ENCODE measurements around the gene OPHN1.

The OPHN1 gene

GRCh38 chrX:68440442-68440841 is 7.1 kb upstream of the OPHN1 start:
- Histone ChIP-seq H3K27me3 (ENCODE audit: insufficient read depth, low read length) (peaks cover 3% of the 10 kb centered on the region), H2AFZ (ENCODE audit: low read depth, low read length) (no peak overlapping the region), H3K9me3 (ENCODE audit: low read length) (no peaks in the 10 kb centered on the region), H3K36me3 (ENCODE audit: insufficient read depth, low read length) (no peaks in the 10 kb centered on the region), H3K4me3 (ENCODE audit: low read length) (no peak overlapping the region), H3K4me1 (ENCODE audit: insufficient read depth, low read length) (no peaks in the 10 kb centered on the region)

GRCh38 chrX:68439341-68439740 is 6.0 kb upstream of the OPHN1 start:
- no peaks in the 10 kb centered on the region for H3K9me3 ChIP-seq (ENCODE audit: low read length)
- H3K27me3 ChIP-seq (ENCODE audit: insufficient read depth, low read length) = peaks cover 3% of the 10 kb centered on the region
- no peak overlapping the region for H3K4me3 ChIP-seq (ENCODE audit: low read length)
- no peaks in the 10 kb centered on the region for H3K4me1 ChIP-seq (ENCODE audit: insufficient read depth, low read length)
- no peaks in the 10 kb centered on the region for H3K36me3 ChIP-seq (ENCODE audit: insufficient read depth, low read length)
- no peak overlapping the region for H2AFZ ChIP-seq (ENCODE audit: low read depth, low read length)

DNA sequence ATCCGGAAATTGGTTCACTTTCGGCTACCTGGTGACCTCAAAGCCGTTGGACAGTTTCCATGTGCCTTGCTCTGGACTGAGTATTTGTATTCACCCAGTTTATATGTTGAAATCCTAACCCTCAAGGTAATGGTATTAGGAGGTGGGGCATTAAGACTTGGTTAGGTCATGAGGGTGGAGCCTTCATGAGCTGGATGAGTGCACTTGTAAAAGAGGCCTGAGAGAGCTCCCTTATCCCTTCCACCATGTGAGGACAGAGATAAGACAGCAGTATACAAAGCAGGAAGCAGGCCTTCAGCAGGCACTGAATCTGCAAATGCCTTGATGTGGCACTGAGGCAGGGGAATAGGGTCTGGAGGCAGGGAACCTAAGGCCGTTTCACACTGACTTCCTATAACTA is 5.3 kb upstream of the OPHN1 start:
- Histone ChIP-seq H3K36me3 (ENCODE audit: insufficient read depth, low read length) (no peaks in the 10 kb centered on the region), H3K4me3 (ENCODE audit: low read length) (no peak overlapping the region), H3K27me3 (ENCODE audit: insufficient read depth, low read length) (peaks cover 3% of the 10 kb centered on the region), H2AFZ (ENCODE audit: low read depth, low read length) (no peak overlapping the region), H3K4me1 (ENCODE audit: insufficient read depth, low read length) (no peaks in the 10 kb centered on the region), H3K9me3 (ENCODE audit: low read length) (no peaks in the 10 kb centered on the region)

DNA sequence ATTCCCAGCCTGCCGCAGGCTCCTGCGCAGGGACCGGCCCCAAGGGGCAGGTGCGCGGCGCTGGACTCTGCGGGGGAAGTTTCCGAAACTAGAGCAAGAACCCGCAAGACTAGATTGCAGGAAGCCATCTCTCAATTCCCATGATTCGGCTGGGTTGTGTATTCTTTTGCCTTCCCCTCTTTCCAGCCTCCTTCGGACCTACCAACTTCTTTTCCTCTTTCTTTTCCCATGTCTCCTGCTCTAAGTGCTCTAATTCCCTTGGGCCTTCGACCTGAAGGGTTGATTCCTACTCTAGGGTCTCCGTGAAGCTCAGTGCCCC is 645 bp upstream of the OPHN1 start:
- peaks cover 6% of the 10 kb centered on the region for H3K4me1 ChIP-seq (ENCODE audit: insufficient read depth, low read length)
- H3K4me3 ChIP-seq (ENCODE audit: low read length) = peak overlapping the region; percentile 74
- no peaks in the 10 kb centered on the region for H3K27me3 ChIP-seq (ENCODE audit: insufficient read depth, low read length)
- H2AFZ ChIP-seq (ENCODE audit: low read depth, low read length) = peak overlapping the region; percentile 54
- no peaks in the 10 kb centered on the region for H3K9me3 ChIP-seq (ENCODE audit: low read length)
- no peaks in the 10 kb centered on the region for H3K36me3 ChIP-seq (ENCODE audit: insufficient read depth, low read length)

DNA sequence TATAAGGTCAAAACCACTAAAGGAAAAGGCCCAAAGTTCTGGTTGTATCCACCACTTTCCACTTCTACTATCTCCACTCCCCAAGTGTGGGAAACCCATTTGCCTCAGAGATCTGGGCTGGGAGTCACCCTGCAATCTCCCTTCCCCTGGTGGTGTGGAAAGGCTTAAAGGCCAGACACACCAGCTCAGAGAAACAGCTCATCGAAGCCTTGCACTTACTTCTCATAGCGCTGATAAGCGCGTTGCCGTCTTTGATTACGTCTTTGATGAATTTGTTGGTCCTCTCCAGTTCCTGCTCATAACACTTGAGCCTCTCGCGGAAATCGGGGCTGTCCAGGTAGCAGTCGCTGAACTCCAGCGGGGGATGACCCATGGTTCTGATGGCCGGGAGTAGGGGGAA is 647 bp downstream of the OPHN1 start:
- no peaks in the 10 kb centered on the region for H3K36me3 ChIP-seq (ENCODE audit: insufficient read depth, low read length)
- H3K9me3 ChIP-seq (ENCODE audit: low read length) = no peaks in the 10 kb centered on the region
- H2AFZ ChIP-seq (ENCODE audit: low read depth, low read length) = peak overlapping the region; percentile 54

DNA sequence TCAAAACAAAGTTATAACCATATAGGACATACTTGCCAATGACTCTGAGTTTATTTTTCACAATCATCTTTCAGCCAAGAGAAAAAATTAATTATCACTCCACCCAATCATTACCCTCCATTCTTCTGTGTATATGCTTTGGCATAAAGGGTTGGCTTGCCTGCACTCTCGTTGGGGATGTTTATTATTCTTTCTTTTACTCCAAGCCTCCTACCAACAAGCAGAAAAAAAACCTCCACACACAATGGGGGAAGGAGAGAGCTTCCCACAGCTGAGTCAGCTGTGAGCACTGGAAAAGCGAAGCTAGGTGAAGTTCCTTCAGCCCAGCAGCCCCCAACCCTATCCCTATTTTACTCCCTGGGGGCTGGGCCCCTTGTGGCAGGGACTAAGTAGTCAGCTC is 1.5 kb downstream of the OPHN1 start:
- no peak overlapping the region for H3K4me3 ChIP-seq (ENCODE audit: low read length)
- no peaks in the 10 kb centered on the region for H3K36me3 ChIP-seq (ENCODE audit: insufficient read depth, low read length)
- no peaks in the 10 kb centered on the region for H3K27me3 ChIP-seq (ENCODE audit: insufficient read depth, low read length)
- no peaks in the 10 kb centered on the region for H3K9me3 ChIP-seq (ENCODE audit: low read length)
- H2AFZ ChIP-seq (ENCODE audit: low read depth, low read length) = no peak overlapping the region
- H3K4me1 ChIP-seq (ENCODE audit: insufficient read depth, low read length) = peaks cover 6% of the 10 kb centered on the region

More for the DNA sequence above, 647 bp downstream of the OPHN1 start:
- Histone ChIP-seq H3K4me1 (ENCODE audit: insufficient read depth, low read length) (peaks cover 6% of the 10 kb centered on the region), H3K4me3 (ENCODE audit: low read length) (peak overlapping the region; percentile 74), H3K27me3 (ENCODE audit: insufficient read depth, low read length) (no peaks in the 10 kb centered on the region)

DNA sequence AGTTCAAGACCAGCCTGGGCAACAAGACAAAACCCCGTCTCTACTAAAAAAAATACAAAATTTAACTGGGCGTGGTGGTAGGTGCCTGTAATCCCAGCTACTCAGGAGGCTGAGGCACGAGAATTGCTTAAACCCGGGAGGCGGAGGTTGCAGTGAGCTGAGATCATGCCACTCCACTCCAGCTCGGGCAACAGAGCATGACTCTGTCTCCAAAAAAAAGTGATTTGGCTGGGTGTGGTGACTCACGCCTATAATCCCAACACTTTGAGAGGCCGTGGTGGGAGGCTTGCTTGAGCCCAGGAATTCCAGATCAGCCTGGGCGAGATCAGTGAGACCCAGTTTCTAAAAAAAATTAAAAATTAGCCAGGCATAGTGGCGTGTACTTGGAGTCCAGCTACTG is 4.1 kb downstream of the OPHN1 start:
- Histone ChIP-seq H3K4me3 (ENCODE audit: low read length) (no peak overlapping the region), H2AFZ (ENCODE audit: low read depth, low read length) (no peak overlapping the region), H3K4me1 (ENCODE audit: insufficient read depth, low read length) (peaks cover 6% of the 10 kb centered on the region)

GRCh38 chrX:68428431-68428830 is 4.9 kb downstream of the OPHN1 start:
- H3K27me3 ChIP-seq (ENCODE audit: insufficient read depth, low read length) = no peaks in the 10 kb centered on the region
- H3K4me1 ChIP-seq (ENCODE audit: insufficient read depth, low read length) = peaks cover 6% of the 10 kb centered on the region
- no peaks in the 10 kb centered on the region for H3K36me3 ChIP-seq (ENCODE audit: insufficient read depth, low read length)
- H2AFZ ChIP-seq (ENCODE audit: low read depth, low read length) = no peak overlapping the region
- no peak overlapping the region for H3K4me3 ChIP-seq (ENCODE audit: low read length)
- H3K9me3 ChIP-seq (ENCODE audit: low read length) = no peaks in the 10 kb centered on the region

More for the DNA sequence above, 4.1 kb downstream of the OPHN1 start:
- Histone ChIP-seq H3K36me3 (ENCODE audit: insufficient read depth, low read length) (no peaks in the 10 kb centered on the region), H3K27me3 (ENCODE audit: insufficient read depth, low read length) (no peaks in the 10 kb centered on the region), H3K9me3 (ENCODE audit: low read length) (no peaks in the 10 kb centered on the region)

DNA sequence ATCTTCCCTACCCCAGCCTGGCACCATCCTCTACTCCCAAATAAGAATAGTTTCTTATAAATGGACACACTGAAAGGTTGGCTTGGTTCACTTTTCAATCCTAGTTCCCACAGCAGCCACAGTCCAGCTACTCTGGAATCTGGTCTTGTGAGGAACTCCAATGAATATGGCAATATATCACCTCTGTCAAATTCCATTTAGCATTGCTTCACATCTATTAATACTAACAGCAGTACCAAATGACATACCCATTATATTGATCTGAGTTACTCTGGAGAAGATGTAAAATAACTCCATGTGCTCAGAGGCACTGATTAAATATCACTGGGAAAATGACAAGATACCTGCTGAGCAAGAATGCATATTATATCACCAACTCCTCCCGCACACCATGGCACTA is 8.6 kb downstream of the OPHN1 start:
- Histone ChIP-seq H3K9me3 (ENCODE audit: low read length) (no peaks in the 10 kb centered on the region), H3K4me3 (ENCODE audit: low read length) (no peak overlapping the region), H3K27me3 (ENCODE audit: insufficient read depth, low read length) (no peaks in the 10 kb centered on the region), H2AFZ (ENCODE audit: low read depth, low read length) (no peak overlapping the region), H3K36me3 (ENCODE audit: insufficient read depth, low read length) (no peaks in the 10 kb centered on the region), H3K4me1 (ENCODE audit: insufficient read depth, low read length) (no peaks in the 10 kb centered on the region)

DNA sequence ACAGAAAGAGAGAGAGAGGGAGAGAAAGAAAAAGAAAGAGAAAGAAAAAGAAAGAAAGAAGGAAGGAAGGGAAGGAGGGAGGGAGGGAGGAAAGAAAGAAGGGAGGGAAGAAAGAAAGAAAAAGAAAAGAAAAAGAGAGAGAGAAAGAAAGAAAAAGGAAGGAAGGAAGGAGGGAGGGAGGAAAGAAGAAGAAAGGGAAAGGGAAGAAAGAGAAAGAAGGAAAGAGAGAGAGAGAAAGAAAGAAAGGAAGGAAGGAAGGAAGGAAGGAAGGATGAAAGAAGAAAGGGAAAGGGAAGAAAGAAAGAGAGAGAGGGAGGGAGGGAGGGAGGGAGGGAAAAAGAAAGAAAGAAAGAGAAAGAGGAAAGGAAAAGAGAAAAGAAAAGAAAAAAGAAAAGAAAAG is 10.8 kb downstream of the OPHN1 start:
- no peak overlapping the region for H2AFZ ChIP-seq (ENCODE audit: low read depth, low read length)
- no peaks in the 10 kb centered on the region for H3K9me3 ChIP-seq (ENCODE audit: low read length)
- H3K36me3 ChIP-seq (ENCODE audit: insufficient read depth, low read length) = no peaks in the 10 kb centered on the region
- no peaks in the 10 kb centered on the region for H3K4me1 ChIP-seq (ENCODE audit: insufficient read depth, low read length)
- H3K4me3 ChIP-seq (ENCODE audit: low read length) = no peak overlapping the region
- no peaks in the 10 kb centered on the region for H3K27me3 ChIP-seq (ENCODE audit: insufficient read depth, low read length)

- Histone ChIP-seq H3K36me3 (ENCODE audit: insufficient read depth, low read length) (no peaks in the 10 kb centered on the region), H3K4me3 (ENCODE audit: low read length) (no peak overlapping the region), H3K27me3 (ENCODE audit: insufficient read depth, low read length) (no peaks in the 10 kb centered on the region), H3K9me3 (ENCODE audit: low read length) (no peaks in the 10 kb centered on the region), H3K4me1 (ENCODE audit: insufficient read depth, low read length) (no peaks in the 10 kb centered on the region), H2AFZ (ENCODE audit: low read depth, low read length) (no peak overlapping the region)
Measured at GRCh38 chrX:68421636-68422035, 11.7 kb downstream of the OPHN1 start.

- Histone ChIP-seq H3K27me3 (ENCODE audit: insufficient read depth, low read length) (no peaks in the 10 kb centered on the region), H3K4me1 (ENCODE audit: insufficient read depth, low read length) (no peaks in the 10 kb centered on the region), H3K4me3 (ENCODE audit: low read length) (no peak overlapping the region), H2AFZ (ENCODE audit: low read depth, low read length) (no peak overlapping the region), H3K36me3 (ENCODE audit: insufficient read depth, low read length) (no peaks in the 10 kb centered on the region), H3K9me3 (ENCODE audit: low read length) (no peaks in the 10 kb centered on the region)
Measured at GRCh38 chrX:68420559-68420958, 12.7 kb downstream of the OPHN1 start.

- Histone ChIP-seq H3K36me3 (ENCODE audit: insufficient read depth, low read length) (no peaks in the 10 kb centered on the region), H3K9me3 (ENCODE audit: low read length) (no peaks in the 10 kb centered on the region)
Measured at GRCh38 chrX:68419975-68420374, 13.3 kb downstream of the OPHN1 start.

DNA sequence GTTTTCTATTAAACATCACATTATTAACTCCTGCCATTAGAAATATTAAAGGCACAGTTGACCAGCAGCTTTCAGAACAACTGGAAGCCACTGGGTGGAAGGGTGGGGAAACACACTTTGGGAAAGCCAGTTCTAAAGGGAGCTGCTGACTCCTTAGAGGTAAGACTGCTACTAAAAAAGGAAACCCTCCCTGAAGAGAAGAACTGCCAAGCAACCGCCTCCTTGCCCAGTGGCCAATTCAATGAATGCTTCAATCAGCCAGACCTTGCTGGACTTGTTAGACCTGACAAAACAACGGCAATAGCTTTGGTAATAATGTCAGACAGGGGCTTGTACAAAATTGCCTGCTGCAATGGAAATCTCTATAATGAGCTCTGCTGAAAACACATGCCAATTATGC is 15.6 kb downstream of the OPHN1 start:
- Histone ChIP-seq H3K4me3 (ENCODE audit: low read length) (no peak overlapping the region), H3K4me1 (ENCODE audit: insufficient read depth, low read length) (no peaks in the 10 kb centered on the region), H2AFZ (ENCODE audit: low read depth, low read length) (no peak overlapping the region), H3K9me3 (ENCODE audit: low read length) (no peaks in the 10 kb centered on the region), H3K27me3 (ENCODE audit: insufficient read depth, low read length) (no peaks in the 10 kb centered on the region), H3K36me3 (ENCODE audit: insufficient read depth, low read length) (no peaks in the 10 kb centered on the region)

More at GRCh38 chrX:68419975-68420374, 13.3 kb downstream of the OPHN1 start:
- Histone ChIP-seq H3K27me3 (ENCODE audit: insufficient read depth, low read length) (no peaks in the 10 kb centered on the region), H3K4me3 (ENCODE audit: low read length) (no peak overlapping the region), H2AFZ (ENCODE audit: low read depth, low read length) (no peak overlapping the region), H3K4me1 (ENCODE audit: insufficient read depth, low read length) (no peaks in the 10 kb centered on the region)
